GM13977 (cell line): ENCODE results near the gene ACTR6.
"Not testable (repeated sequence)": the region's sequence is repeated elsewhere in the genome, so short reads cannot be mapped to it uniquely, and the experiment has no call there.

ENCODE experiments used
- DNase-seq: peaks from one replicate; pipeline ENCODE4 v3.0.0; 2012; ENCODE audit warnings: low spot score
- CTCF ChIP-seq: IDR thresholded peaks from 2 replicates; pipeline ENCODE4 v1.5.1; 2012; ENCODE audit warnings: mild to moderate bottlenecking, control low read depth; ENCODE audit not compliant: insufficient read depth; ENCODE audit errors: extremely low read depth, missing control alignments
- in situ Hi-C: fragments of 300-500 bp; cut with MboI; formaldehyde crosslinking; loops from one replicate; pipeline ENCODE4 v1.12.0; 2022; ENCODE audit warnings: low sequenced_read_pairs, low pct_unique_long_range_greater_than_20kb, mixed read lengths, inconsistent platforms; ENCODE audit not compliant: unreplicated experiment

The ACTR6 gene

DNA sequence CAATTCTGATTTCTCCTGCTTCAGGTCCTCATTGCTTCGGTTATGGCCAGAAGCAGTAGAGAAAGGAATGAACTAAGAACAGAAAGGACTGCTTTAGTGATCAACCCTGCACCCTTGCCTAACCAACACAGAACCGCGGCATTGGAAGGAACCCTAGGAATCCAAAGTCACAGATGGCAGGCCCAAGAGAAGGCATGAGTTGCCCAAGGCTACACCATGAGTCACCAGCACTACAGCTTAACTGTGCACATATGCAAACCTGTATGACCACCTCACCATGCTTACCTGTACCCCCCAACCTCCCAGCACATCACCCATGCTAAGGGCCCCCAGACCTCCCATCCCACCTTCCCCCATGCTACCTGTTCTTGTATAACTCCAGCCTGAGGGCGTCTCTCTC is 32.1 kb upstream of the ACTR6 start:
- no peak for DNase-seq
- in situ Hi-C loops: no loop called here
- TF ChIP-seq CTCF: no peak

DNA sequence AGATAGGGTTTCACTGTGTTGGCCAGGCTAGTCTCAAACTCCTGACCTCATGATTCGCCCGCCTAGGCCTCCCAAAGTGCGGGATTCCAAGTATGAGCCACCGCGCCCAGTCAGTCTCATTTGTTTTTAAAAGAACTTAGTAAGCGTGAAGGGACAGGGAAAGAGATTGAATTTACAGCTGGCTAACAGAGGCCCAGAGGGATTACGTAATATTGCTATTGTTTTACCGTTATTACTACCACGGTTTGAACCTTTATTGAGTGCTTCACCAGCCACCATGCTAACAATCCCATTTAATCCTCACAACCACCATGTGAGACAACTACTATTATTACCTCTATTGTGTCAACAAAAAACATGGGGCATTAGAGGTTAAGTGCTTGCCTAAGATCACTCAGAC is 31.3 kb upstream of the ACTR6 start:
- in situ Hi-C loops: no loop called here
- no peak for DNase-seq
- TF ChIP-seq CTCF: no peak

GRCh38 chr12:100170313-100170858 is 30.2 kb upstream of the ACTR6 start:
- in situ Hi-C loops: no loop called here

DNA sequence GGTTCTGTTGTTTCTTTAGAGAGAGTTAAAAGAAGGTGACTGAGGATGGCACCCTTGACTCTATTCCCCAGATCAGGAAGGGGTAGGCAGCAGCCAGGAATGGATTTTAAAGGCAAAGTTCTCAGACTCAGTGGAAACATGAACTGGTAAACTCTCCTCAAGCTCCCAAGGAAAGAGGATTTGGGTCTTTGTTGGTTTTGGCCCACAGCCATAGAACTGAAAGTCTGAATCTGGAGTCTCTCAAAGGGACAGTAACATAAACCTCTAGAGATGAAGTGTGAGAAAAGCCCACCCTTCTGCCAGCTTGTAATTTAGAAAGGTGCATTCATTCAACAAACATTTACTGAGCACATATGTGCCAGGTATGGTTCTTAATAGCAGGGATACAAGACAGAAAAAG is 29.4 kb upstream of the ACTR6 start:
- in situ Hi-C loops: no loop called here
- no peak for TF ChIP-seq CTCF
- no peak for DNase-seq

More at GRCh38 chr12:100170313-100170858, 30.2 kb upstream of the ACTR6 start:
- DNase-seq: no peak
- no peak for TF ChIP-seq CTCF

DNA sequence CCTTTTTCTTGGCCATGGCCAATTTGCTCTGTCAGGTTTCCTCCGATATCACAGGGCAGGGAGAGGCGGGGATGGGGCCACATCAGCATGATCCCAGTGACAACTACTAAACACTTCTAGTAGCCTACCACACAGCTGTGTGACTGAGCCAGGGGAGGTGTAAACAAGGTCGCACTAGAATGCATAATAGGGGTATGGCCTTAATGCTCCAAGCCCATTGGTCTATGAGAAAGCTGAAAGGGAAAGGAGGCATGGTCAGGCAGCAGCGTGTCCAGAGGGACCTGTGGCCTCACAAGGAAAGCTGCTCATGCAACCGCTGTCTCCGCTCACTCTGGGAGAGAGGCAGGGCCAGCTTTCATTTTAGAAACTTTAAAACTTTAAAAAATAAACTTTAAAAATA is 27.5 kb upstream of the ACTR6 start:
- TF ChIP-seq CTCF: no peak
- in situ Hi-C loops: no loop called here
- DNase-seq: no peak

DNA sequence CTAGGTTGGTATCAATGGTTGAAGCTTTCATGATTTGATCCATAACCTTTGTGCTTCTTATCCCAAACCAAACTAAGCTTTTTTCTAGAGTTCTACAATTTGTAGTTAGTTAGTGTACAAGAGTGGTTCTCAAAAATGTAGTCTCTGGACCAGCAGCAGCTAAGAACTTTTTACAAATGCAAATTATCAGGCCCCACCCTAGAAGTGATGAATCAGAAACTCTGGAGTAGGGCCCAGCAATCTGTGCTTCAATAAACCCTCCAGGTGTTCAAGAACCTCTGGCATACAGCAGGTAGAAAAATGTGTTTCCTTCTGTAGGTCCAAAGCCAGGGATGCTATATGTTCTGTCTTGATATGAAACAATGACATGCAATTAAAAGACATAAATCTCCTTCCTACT is 26.1 kb upstream of the ACTR6 start:
- in situ Hi-C loops: no loop called here
- DNase-seq: no peak

DNA sequence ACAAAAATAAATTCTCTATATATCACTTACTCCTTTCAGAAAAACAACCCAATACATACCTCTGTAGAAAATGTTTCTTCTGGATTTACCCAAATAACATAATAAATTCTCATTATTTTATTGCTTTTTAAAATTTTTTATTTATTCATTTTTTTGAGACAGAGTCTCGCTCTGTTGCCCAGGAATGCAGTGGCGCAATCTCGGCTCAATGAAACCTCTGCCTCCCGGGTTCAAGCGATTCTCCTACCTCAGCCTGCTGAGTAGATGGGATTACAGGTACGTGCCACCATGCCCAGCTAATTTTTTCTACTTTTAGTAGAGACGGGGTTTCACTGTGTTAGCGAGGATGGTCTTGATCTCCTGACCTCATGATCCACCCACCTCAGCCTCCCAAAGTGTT is 24.1 kb upstream of the ACTR6 start:
- DNase-seq, in situ Hi-C loops: not testable (repeated sequence)

More for the DNA sequence above, 26.1 kb upstream of the ACTR6 start:
- no peak for TF ChIP-seq CTCF
